Endodermal cell (in vitro differentiated cells): ENCODE data around the gene C2CD3. TPM values are rescaled to one million over a fixed set of nuclear protein-coding genes. Genes with fewer than 3 reads are reported as not detected.

Experiments
- DNase-seq: peaks from one replicate; pipeline ENCODE4 v3.0.0-alpha.2; 2017
- H3K27ac ChIP-seq: 2 replicates; pipeline ENCODE4 v1.5.1; 2013; ENCODE audit warnings: mild to moderate bottlenecking, low read depth, low read length, moderate library complexity
- H3K27me3 ChIP-seq: 2 replicates; pipeline ENCODE4 v1.6.1; 2013; ENCODE audit warnings: mild to moderate bottlenecking, low read length, moderate library complexity; ENCODE audit not compliant: insufficient read depth, control insufficient read depth, poor library complexity, severe bottlenecking
- H3K36me3 ChIP-seq: 2 replicates; pipeline ENCODE4 v1.7.0; 2013; ENCODE audit warnings: mild to moderate bottlenecking, low read length, moderate library complexity; ENCODE audit not compliant: control insufficient read depth, insufficient read depth
- H3K4me1 ChIP-seq: one replicate; pipeline ENCODE4 v1.7.0; 2013; ENCODE audit warnings: low read length; ENCODE audit not compliant: control insufficient read depth, insufficient read depth
- H3K4me3 ChIP-seq: 2 replicates; pipeline ENCODE4 v1.5.1; 2013; ENCODE audit warnings: mild to moderate bottlenecking, low read length, moderate library complexity
- H3K9ac ChIP-seq: 2 replicates; pipeline ENCODE4 v1.6.1; 2013; ENCODE audit warnings: mild to moderate bottlenecking, low read length, moderate library complexity; ENCODE audit not compliant: poor library complexity, severe bottlenecking; ENCODE audit errors: extremely low read depth
- H3K9me3 ChIP-seq: 2 replicates; pipeline ENCODE4 v1.6.1; 2013; ENCODE audit warnings: mild to moderate bottlenecking, low read length, moderate library complexity; ENCODE audit not compliant: control insufficient read depth
- H3K27ac Mint-ChIP-seq: 2 replicates; pipeline ENCODE4 v1.8.0; 2020; ENCODE audit warnings: mixed read lengths
- H3K27me3 Mint-ChIP-seq: 2 replicates; pipeline ENCODE4 v1.8.0; 2021; ENCODE audit warnings: mild to moderate bottlenecking, mixed read lengths; ENCODE audit not compliant: insufficient read depth
- H3K36me3 Mint-ChIP-seq: 2 replicates; pipeline ENCODE4 v1.8.0; 2020; ENCODE audit warnings: low read depth, mixed read lengths
- H3K4me1 Mint-ChIP-seq: 2 replicates; pipeline ENCODE4 v1.8.0; 2020; ENCODE audit warnings: mixed read lengths
- H3K4me3 Mint-ChIP-seq: 2 replicates; pipeline ENCODE4 v1.8.0; 2020; ENCODE audit warnings: mild to moderate bottlenecking, moderate library complexity, mixed read lengths
- H3K9me3 Mint-ChIP-seq: 2 replicates; pipeline ENCODE4 v1.8.0; 2020; ENCODE audit warnings: mild to moderate bottlenecking, mixed read lengths
- CTCF ChIP-seq: fragments of 200-600 bp; sonication (generic); conservative IDR thresholded peaks from 2 replicates; pipeline ENCODE4 v1.5.0; 2021; ENCODE audit warnings: antibody characterized with exemption, mild to moderate bottlenecking
- WGBS, 2 experiments: methylation state at CpG; one replicate each; pipeline versions ENCODE4 v1.1.5 to v1.1.7; 2013; ENCODE audit warnings: missing lambda C conversion rate in 2 of 2, mixed read lengths in 1 of 2; ENCODE audit not compliant: insufficient coverage in 1 of 2, insufficient read length in 1 of 2; 5-methylcytosine and 5-hydroxymethylcytosine counted together
- total RNA-seq, 2 donors: library from RNA; stranded (reverse); fragmentation: NEBNext Ultra II Directional in 1 of 2; extraction: Animal tissue kit (Norgen Biotek cat#: 25700) in 1 of 2; gene quantifications; 2 replicates in 1 of 2; 3 replicates in 1 of 2; pipeline ENCODE4 v1.2.1, GENCODE V29; 2021

C2CD3 gene
- total RNA-seq, 2 donors from 2014 or later, result 31.0 to 34.2 TPM

GRCh38 chr11:74015919-74016684 is 154.7 kb downstream of the C2CD3 start:
- peaks cover 3% of the 10 kb centered on the region for H3K4me1 ChIP-seq
- WGBS, 2 experiments, result 94% methylated on average over 4 to 5 of the region's 5 CpGs
- Mint-ChIP-seq H3K4me3 (no peak overlapping the region), H3K9me3 (no peaks in the 10 kb centered on the region), H3K27ac (no peak overlapping the region), H3K4me1 (no peaks in the 10 kb centered on the region), H3K27me3 (no peaks in the 10 kb centered on the region), H3K36me3 (peaks cover 7% of the 10 kb centered on the region)
- no peaks in the 10 kb centered on the region for H3K36me3 ChIP-seq
- DNase-seq, result no peak
- no peak overlapping the region for H3K27ac ChIP-seq
- TF ChIP-seq CTCF, result no peak
- H3K27me3 ChIP-seq, result no peaks in the 10 kb centered on the region
- H3K9ac ChIP-seq, result no peak overlapping the region
- H3K4me3 ChIP-seq, result no peak overlapping the region
- no peaks in the 10 kb centered on the region for H3K9me3 ChIP-seq

- H3K27ac Mint-ChIP-seq, result no peak overlapping the region
- H3K4me1 ChIP-seq, result peaks cover 3% of the 10 kb centered on the region
- TF ChIP-seq CTCF, result no peak
- H3K27ac ChIP-seq, result no peak overlapping the region
- H3K9ac ChIP-seq, result no peak overlapping the region
- no peaks in the 10 kb centered on the region for H3K27me3 Mint-ChIP-seq
- H3K36me3 Mint-ChIP-seq, result peaks cover 11% of the 10 kb centered on the region
- peaks cover 6% of the 10 kb centered on the region for H3K4me1 Mint-ChIP-seq
- no peaks in the 10 kb centered on the region for H3K9me3 ChIP-seq
- no peak overlapping the region for H3K4me3 ChIP-seq
- H3K36me3 ChIP-seq, result no peaks in the 10 kb centered on the region
- no peak for DNase-seq
- 97 to 100% methylated on average over 2 of the region's 2 CpGs for WGBS, 2 experiments
- H3K9me3 Mint-ChIP-seq, result no peaks in the 10 kb centered on the region
- H3K27me3 ChIP-seq, result no peaks in the 10 kb centered on the region
- H3K4me3 Mint-ChIP-seq, result no peak overlapping the region
Measured at GRCh38 chr11:74014880-74015279, 155.9 kb downstream of the C2CD3 start.

- DNase-seq, result no peak
- Mint-ChIP-seq H3K27ac (no peak overlapping the region), H3K27me3 (no peaks in the 10 kb centered on the region), H3K4me1 (peaks cover 14% of the 10 kb centered on the region), H3K36me3 (peaks cover 11% of the 10 kb centered on the region), H3K9me3 (no peaks in the 10 kb centered on the region), H3K4me3 (no peak overlapping the region)
- H3K4me1 ChIP-seq, result peaks cover 3% of the 10 kb centered on the region
- H3K9ac ChIP-seq, result no peak overlapping the region
- TF ChIP-seq CTCF, result no peak
- WGBS, 2 experiments, result 93 to 97% methylated on average over 5 to 8 of the region's 8 CpGs
- H3K27ac ChIP-seq, result no peak overlapping the region
- no peaks in the 10 kb centered on the region for H3K9me3 ChIP-seq
- H3K27me3 ChIP-seq, result no peaks in the 10 kb centered on the region
- H3K4me3 ChIP-seq, result no peak overlapping the region
- no peaks in the 10 kb centered on the region for H3K36me3 ChIP-seq
Measured at GRCh38 chr11:74013141-74013540, 157.7 kb downstream of the C2CD3 start.
